Measurements from ENCODE around the gene BEST1. TPM values are rescaled to one million over a fixed set of nuclear protein-coding genes. Genes with fewer than 3 reads are reported as not detected.
"Not testable (repeated sequence)": the region's sequence is repeated elsewhere in the genome, so short reads cannot be mapped to it uniquely, and the experiment has no call there.

Gene BEST1
- polyA plus RNA-seq, 3 donors, result 2.7 to 4.3 (median 3.5) TPM

DNA sequence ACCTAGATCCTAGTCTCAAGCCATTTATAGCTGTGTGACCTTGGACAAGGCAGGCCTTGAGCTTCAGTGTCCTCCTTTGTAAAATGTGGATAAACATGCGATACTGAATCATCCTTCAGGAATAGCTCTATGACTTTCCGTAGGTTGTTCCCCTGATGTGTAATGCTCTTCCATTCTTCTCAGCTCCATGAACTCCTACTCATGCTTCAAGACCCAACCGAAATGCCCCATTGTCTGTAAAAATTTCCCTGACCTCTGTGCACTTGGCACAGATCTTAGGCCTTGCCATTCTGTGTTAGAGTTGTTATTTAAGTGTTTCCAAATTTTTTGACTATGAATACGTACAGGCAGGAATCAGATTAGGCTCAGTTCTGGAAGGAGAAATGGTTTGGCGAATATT is 3.3 kb upstream of the BEST1 start:
- DNase-seq (ENCODE audit: low read depth in 3 of 3, low spot score in 2 of 3), result no peak

GRCh38 chr11:61947486-61948210 is 2.5 kb upstream of the BEST1 start:
- no peak for DNase-seq (ENCODE audit: low read depth in 3 of 3, low spot score in 2 of 3)

- DNase-seq (ENCODE audit: low read depth in 3 of 3, low spot score in 2 of 3), result no peak
Measured at GRCh38 chr11:61948505-61948904, 1.6 kb upstream of the BEST1 start.

DNA sequence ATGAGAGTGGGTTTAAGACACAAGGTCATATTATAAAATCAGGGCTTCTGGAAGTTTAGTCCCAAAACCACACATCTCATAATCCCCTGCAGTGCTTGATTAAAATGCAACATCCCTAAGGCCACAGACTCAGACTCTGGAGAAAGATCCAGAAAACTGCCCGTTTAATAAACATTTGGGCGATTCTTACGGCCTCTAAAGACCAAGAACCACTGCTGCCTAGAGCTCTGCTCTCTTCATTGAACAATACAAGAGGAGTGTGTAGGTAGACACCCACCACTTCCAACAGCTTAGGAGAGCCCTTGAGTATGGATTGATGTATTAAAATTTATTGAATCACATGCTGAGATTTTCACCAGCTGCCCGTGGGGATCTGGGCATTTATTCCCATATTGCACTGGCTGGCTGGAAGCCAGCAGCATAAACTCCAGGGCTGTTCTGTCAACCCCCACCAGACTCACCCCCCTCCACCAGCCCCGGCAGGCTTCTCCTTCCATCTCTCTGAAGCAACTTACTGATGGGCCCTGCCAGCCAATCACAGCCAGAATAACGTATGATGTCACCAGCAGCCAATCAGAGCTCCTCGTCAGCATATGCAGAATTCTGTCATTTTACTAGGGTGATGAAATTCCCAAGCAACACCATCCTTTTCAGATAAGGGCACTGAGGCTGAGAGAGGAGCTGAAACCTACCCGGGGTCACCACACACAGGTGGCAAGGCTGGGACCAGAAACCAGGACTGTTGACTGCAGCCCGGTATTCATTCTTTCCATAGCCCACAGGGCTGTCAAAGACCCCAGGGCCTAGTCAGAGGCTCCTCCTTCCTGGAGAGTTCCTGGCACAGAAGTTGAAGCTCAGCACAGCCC is 749 bp upstream of the BEST1 start:
- DNase-seq (ENCODE audit: low read depth in 3 of 3, low spot score in 2 of 3), result no peak

DNA sequence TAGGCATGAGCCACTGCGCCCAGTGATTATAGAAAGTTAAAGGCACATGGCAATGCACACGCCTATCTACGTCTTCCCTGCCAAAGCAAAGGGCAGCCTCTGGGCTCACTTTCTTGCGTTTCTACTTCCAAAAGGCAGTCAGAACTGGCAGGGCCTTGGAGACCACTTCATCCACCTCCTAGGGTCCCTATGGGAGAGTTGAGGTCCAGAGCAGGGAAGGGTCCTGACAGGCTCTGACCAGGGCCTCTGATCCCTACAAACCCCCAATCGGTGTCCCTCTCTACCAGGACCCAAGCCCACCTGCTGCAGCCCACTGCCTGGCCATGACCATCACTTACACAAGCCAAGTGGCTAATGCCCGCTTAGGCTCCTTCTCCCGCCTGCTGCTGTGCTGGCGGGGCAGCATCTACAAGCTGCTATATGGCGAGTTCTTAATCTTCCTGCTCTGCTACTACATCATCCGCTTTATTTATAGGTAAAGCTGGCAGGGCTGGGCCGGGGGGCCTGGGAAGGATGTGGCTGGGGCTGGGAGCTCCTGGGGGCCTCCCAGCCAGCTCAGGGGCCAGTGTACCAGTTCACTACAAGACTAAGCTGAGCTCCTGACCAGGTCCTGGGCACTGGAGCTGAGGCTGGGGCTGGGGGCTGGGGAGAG is 1.5 kb downstream of the BEST1 start:
- no peak for DNase-seq (ENCODE audit: low read depth in 3 of 3, low spot score in 2 of 3)

DNA sequence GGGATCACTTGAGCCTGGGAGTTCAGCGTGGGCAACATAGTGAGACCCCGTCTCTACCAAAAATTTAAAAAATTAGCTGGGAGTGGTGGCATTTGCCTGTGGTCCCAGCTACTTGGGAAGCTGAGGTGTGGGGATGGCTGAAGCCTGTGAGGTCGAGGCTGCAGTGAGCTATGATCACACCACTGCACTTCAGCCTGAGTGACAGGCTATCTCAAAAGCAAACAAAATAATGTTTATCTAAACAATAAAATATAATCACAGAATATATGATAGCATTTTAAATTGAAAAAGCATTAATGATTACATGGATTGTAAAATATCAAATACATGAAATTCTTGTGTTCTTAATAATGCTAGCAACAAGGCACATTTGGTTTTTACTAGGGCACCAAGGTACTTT is 2.7 kb downstream of the BEST1 start:
- DNase-seq (ENCODE audit: low read depth in 3 of 3, low spot score in 2 of 3), result no peak

GRCh38 chr11:61953632-61954031 is 3.5 kb downstream of the BEST1 start:
- DNase-seq (ENCODE audit: low read depth in 3 of 3, low spot score in 2 of 3), result not testable (repeated sequence)

- no peak for DNase-seq (ENCODE audit: low read depth in 3 of 3, low spot score in 2 of 3)
Measured at GRCh38 chr11:61954106-61954850, 4.1 kb downstream of the BEST1 start.

DNA sequence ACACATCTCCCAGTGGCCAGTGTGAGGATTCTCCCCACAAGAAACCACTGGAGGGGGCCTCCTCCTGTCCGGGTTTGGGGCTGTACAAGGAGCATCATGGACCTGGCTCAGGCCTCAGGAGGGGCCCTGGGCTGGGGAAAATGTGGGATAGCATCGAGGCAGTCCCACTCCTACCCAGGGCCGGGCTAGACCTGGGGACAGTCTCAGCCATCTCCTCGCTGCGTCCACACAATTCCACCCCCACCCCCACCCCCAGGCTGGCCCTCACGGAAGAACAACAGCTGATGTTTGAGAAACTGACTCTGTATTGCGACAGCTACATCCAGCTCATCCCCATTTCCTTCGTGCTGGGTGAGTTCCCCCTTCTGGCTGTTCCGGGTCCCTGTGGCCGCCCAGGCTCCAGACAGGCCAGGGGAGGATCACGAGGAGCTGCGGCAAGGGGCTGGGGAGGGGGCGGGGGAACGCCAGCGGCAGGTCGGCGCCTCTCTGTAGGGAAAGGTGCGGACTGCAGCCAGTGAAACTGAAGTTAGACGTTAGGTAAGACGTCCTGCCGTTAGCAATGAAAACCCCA is 4.8 kb downstream of the BEST1 start:
- peak in 1 of 3 donors; percentile 27 for DNase-seq (ENCODE audit: low read depth in 3 of 3, low spot score in 2 of 3)

DNA sequence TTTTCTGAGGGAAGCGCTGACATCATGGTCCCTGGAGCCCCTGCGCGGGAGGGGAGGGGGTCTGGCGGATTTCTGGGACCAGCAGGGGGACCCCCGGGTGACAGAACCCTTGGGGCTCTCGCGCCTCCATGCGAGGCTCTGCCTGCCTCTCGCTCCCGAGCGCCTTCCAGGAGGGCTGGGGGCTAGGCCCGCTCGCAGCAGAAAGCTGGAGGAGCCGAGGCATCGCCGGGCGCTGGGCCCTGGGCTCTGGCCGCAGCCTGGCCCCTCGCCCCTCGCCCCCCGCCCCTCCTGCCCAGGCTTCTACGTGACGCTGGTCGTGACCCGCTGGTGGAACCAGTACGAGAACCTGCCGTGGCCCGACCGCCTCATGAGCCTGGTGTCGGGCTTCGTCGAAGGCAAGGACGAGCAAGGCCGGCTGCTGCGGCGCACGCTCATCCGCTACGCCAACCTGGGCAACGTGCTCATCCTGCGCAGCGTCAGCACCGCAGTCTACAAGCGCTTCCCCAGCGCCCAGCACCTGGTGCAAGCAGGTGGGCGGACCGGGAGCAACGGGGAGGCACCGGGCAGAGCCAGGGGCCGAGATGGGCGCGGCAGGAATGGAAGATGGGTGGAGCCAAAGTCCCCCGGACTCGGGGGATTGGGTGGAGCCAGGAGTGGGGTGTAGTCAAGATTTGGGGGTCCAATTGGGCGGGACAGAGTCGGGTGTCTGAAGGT is 5.4 kb downstream of the BEST1 start:
- no peak for DNase-seq (ENCODE audit: low read depth in 3 of 3, low spot score in 2 of 3)

DNA sequence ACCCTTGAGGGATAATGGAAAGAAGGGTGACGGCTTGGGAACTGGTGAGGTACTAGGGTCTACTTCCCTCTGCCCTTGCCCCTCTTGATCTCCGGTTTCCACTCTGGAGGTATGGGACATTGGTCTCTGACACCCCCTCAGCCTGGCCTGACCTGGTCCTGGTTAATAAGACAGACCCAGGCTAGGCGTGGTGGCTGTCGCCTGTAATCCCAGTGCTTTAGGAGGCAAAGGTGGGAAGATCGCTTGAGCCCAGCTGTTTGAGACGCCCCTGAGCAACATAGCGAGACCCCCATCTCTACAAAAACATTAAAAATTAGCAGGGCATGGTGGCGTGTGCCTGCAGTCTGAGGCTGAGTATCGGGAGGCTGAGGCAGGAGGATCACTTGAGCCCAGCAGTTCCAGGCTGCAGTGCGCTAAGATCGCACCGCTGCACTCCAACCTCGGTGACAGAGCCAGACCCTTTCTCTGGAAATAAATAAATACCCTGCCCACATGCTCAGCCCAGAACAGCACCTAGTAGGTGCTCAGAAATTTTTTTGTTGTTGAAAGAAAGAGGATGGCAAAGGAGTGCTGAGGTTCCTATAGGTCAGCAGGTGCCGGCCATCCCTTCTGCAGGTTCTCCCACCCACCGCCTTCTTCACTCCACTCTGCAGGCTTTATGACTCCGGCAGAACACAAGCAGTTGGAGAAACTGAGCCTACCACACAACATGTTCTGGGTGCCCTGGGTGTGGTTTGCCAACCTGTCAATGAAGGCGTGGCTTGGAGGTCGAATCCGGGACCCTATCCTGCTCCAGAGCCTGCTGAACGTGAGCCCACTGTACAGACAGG is 6.3 kb downstream of the BEST1 start:
- no peak for DNase-seq (ENCODE audit: low read depth in 3 of 3, low spot score in 2 of 3)

DNA sequence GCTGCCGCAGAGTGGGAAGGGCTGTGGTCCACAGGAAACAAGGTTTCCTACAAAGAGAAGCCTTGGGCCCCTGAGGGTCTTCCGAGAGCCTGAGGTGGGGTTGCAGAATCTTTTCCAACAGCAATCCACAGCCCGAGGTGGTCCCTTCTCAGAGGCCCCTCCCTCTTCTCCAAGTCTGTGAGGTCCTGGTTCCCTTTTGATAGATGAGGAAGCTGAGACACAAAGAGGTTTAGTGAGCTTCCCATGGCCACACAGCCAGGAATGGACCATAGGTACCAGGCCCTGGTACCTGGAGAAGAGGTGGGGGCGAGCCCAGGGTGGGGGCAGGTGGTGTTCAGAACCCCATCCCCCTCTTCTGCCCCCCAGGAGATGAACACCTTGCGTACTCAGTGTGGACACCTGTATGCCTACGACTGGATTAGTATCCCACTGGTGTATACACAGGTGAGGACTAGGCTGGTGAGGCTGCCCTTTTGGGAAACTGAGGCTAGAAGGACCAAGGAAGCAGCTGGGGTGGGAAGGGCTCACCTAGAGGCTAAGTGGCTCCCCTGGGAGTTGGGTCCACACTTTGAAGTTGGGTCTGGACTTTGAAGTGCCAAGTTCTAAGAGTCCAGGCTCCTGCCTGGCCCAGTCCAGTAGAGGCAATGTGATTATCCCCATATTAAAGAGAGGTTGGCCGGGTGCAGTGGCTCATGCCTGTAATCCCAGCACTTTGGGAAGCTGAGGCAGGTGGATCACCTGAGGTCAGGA is 7.0 kb downstream of the BEST1 start:
- no peak for DNase-seq (ENCODE audit: low read depth in 3 of 3, low spot score in 2 of 3)

- DNase-seq (ENCODE audit: low read depth in 3 of 3, low spot score in 2 of 3), result no peak
Measured at GRCh38 chr11:61958590-61958989, 8.4 kb downstream of the BEST1 start.

DNA sequence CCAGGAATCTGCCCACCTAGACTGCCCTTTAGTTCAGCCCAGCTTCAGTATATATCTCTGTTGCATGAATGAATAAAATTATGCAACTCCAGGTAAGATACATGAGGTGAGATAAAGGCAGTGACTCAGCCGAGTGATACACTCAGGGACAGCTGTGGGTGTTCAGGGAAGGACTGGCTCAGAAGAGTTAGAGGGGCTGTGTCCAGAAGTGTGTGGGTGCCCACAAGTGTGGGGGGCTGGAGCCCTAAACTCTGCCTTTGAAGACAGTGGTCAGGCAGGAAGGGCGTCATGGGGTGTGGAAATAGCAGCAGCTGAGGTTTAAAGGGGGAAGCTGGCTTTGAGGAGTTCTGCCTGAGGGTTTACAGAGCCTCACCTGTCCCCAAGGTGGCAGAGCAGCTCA is 9.0 kb downstream of the BEST1 start:
- DNase-seq (ENCODE audit: low read depth in 3 of 3, low spot score in 2 of 3), result no peak

DNA sequence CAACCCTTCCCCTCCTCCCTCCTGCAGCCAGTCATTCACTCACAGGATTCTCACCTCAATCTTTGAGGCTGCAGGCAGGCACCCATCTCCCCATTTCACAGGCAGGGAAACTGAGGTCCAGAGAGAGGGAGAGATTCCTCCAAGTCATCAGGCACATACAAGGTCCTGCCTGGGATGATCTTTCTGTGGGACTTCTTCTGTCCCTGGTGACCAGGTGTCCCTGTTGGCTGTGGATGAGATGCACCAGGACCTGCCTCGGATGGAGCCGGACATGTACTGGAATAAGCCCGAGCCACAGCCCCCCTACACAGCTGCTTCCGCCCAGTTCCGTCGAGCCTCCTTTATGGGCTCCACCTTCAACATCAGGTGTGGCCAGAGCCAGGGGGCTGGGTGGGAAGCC is 9.5 kb downstream of the BEST1 start:
- DNase-seq (ENCODE audit: low read depth in 3 of 3, low spot score in 2 of 3), result no peak

- DNase-seq (ENCODE audit: low read depth in 3 of 3, low spot score in 2 of 3), result no peak
Measured at GRCh38 chr11:61960532-61960931, 10.4 kb downstream of the BEST1 start.

- no peak for DNase-seq (ENCODE audit: low read depth in 3 of 3, low spot score in 2 of 3)
Measured at GRCh38 chr11:61961570-61962212, 11.5 kb downstream of the BEST1 start.

All from right renal cortex interstitium (tissue), 3 donors.